ENCODE measurements around the gene CCER1.

The CCER1 gene

GRCh38 chr12:90964616-90965015 lies 9.6 kb upstream of the CCER1 start:
- no peak for DNase-seq

- DNase-seq = no peak
These were observed 9.0 kb upstream of the CCER1 start for GRCh38 chr12:90963946-90964345.

GRCh38 chr12:90961154-90961553 lies 6.2 kb upstream of the CCER1 start:
- DNase-seq = no peak

- peak; percentile 24 for DNase-seq
These were observed 4.7 kb upstream of the CCER1 start for GRCh38 chr12:90959538-90960139.

- DNase-seq = no peak
These were observed 4.1 kb upstream of the CCER1 start for GRCh38 chr12:90959032-90959431.

- no peak for DNase-seq
These were observed 3.4 kb upstream of the CCER1 start for GRCh38 chr12:90958347-90958746.

- DNase-seq = no peak
These were observed 548 bp downstream of the CCER1 start for GRCh38 chr12:90954428-90954827.

- no peak for DNase-seq
These were observed 987 bp downstream of the CCER1 start for GRCh38 chr12:90953956-90954421.

GRCh38 chr12:90951432-90952105 lies 3.4 kb downstream of the CCER1 start:
- DNase-seq = no peak

GRCh38 chr12:90947869-90948268 lies 7.1 kb downstream of the CCER1 start:
- DNase-seq = no peak

- DNase-seq = no peak
These were observed 9.8 kb downstream of the CCER1 start for GRCh38 chr12:90945070-90945649.

GRCh38 chr12:90943255-90943654 lies 11.7 kb downstream of the CCER1 start:
- no peak for DNase-seq

GRCh38 chr12:90940872-90941499 lies 14.0 kb downstream of the CCER1 start:
- DNase-seq = no peak

- no peak for DNase-seq
These were observed 15.6 kb downstream of the CCER1 start for GRCh38 chr12:90939382-90939781.

GRCh38 chr12:90938451-90938850 lies 16.5 kb downstream of the CCER1 start:
- DNase-seq = no peak

- DNase-seq = no peak
These were observed 17.3 kb downstream of the CCER1 start for GRCh38 chr12:90937651-90938050.

- no peak for DNase-seq
These were observed 18.6 kb downstream of the CCER1 start for GRCh38 chr12:90936230-90937005.

GRCh38 chr12:90925562-90925961 lies 29.4 kb downstream of the CCER1 start:
- no peak for DNase-seq

GRCh38 chr12:90924406-90924805 lies 30.6 kb downstream of the CCER1 start:
- DNase-seq = no peak

GRCh38 chr12:90922145-90922627 lies 32.8 kb downstream of the CCER1 start:
- no peak for DNase-seq

GRCh38 chr12:90921536-90921935 lies 33.4 kb downstream of the CCER1 start:
- no peak for DNase-seq

- no peak for DNase-seq
These were observed 34.8 kb downstream of the CCER1 start for GRCh38 chr12:90920222-90920621.

- no peak for DNase-seq
These were observed 37.5 kb downstream of the CCER1 start for GRCh38 chr12:90917431-90917830.

Data from DMS153 (cell line).